HepG2 (cell line): ENCODE results near the gene MFAP3L. TPM values are rescaled to one million over a fixed set of nuclear protein-coding genes. Genes with fewer than 3 reads are reported as not detected.
A peak's percentile ranks its signal among the peaks of the same experiment; 100 is the strongest.

Experiments
- DMAP1 ChIP-seq: IDR thresholded peaks from 2 replicates; pipeline ENCODE4 v1.6.1; 2016
- GMEB2 ChIP-seq: IDR thresholded peaks from 2 replicates; pipeline ENCODE4 v1.6.1; 2016; ENCODE audit warnings: missing biosample characterization, missing genetic modification reagents, low read depth
- KDM1A ChIP-seq: IDR thresholded peaks from 2 replicates; pipeline ENCODE4 v1.6.1; 2016; ENCODE audit warnings: missing compliant biosample characterization
- PCBP1 ChIP-seq: fragments of 200-400 bp; formaldehyde crosslinking; IDR thresholded peaks from 2 replicates; pipeline ENCODE4 v1.6.1; 2017; ENCODE audit warnings: mild to moderate bottlenecking, low read depth, low read length, borderline replicate concordance
- SP140L ChIP-seq: sonication (generic); formaldehyde crosslinking; IDR thresholded peaks from 2 replicates; pipeline ENCODE4 v1.4.0; 2020; ENCODE audit warnings: missing genetic modification reagents, borderline replicate concordance
- SP2 ChIP-seq: sonication (generic); formaldehyde crosslinking; IDR thresholded peaks from 2 replicates; pipeline ENCODE4 v1.5.1; 2020; ENCODE audit warnings: mild to moderate bottlenecking, missing genetic modification reagents
- TBP ChIP-seq: sonication (generic); formaldehyde crosslinking; IDR thresholded peaks from 2 replicates; pipeline ENCODE4 v1.5.0; 2020; ENCODE audit warnings: missing genetic modification reagents
- TIGD3 ChIP-seq: sonication (generic); formaldehyde crosslinking; IDR thresholded peaks from 2 replicates; pipeline ENCODE4 v1.5.1; 2020; ENCODE audit warnings: mild to moderate bottlenecking, missing genetic modification reagents, borderline replicate concordance
- XBP1 ChIP-seq: sonication (generic); formaldehyde crosslinking; IDR thresholded peaks from 2 replicates; pipeline ENCODE4 v1.5.0; 2020; ENCODE audit warnings: missing genetic modification reagents
- ZFP62 ChIP-seq: sonication (generic); formaldehyde crosslinking; IDR thresholded peaks from 2 replicates; pipeline ENCODE4 v1.4.0; 2020; ENCODE audit warnings: missing genetic modification reagents
- ZNF143 ChIP-seq: sonication (generic); formaldehyde crosslinking; IDR thresholded peaks from 2 replicates; pipeline ENCODE4 v1.4.0; 2020; ENCODE audit warnings: missing genetic modification reagents
- ZNF180 ChIP-seq: sonication (generic); formaldehyde crosslinking; IDR thresholded peaks from 2 replicates; pipeline ENCODE4 v1.4.0; 2020; ENCODE audit warnings: low read depth, missing genetic modification reagents, borderline replicate concordance
- ZNF235 ChIP-seq: sonication (generic); formaldehyde crosslinking; IDR thresholded peaks from 2 replicates; pipeline ENCODE4 v1.8.1; 2023; ENCODE audit warnings: mild to moderate bottlenecking, missing genetic modification reagents, borderline replicate concordance
- ZNF407 ChIP-seq: sonication (generic); formaldehyde crosslinking; IDR thresholded peaks from one replicate; pipeline ENCODE4 v1.5.1; 2020; ENCODE audit warnings: mild to moderate bottlenecking, missing genetic modification reagents; ENCODE audit errors: not compliant biosample characterization
- ZNF468 ChIP-seq: sonication (generic); formaldehyde crosslinking; IDR thresholded peaks from 2 replicates; pipeline ENCODE4 v1.8.0; 2022; ENCODE audit warnings: mild to moderate bottlenecking, moderate library complexity, missing genetic modification reagents
- ZNF530 ChIP-seq: sonication (generic); formaldehyde crosslinking; IDR thresholded peaks from 2 replicates; pipeline ENCODE4 v1.5.0; 2020; ENCODE audit warnings: low read depth, mild to moderate bottlenecking, missing genetic modification reagents
- ZNF615 ChIP-seq: sonication (generic); formaldehyde crosslinking; IDR thresholded peaks from 2 replicates; pipeline ENCODE4 v1.5.0; 2020; ENCODE audit warnings: mild to moderate bottlenecking, missing genetic modification reagents, borderline replicate concordance
- ZNF780A ChIP-seq: sonication (generic); formaldehyde crosslinking; IDR thresholded peaks from 2 replicates; pipeline ENCODE4 v1.8.0; 2022; ENCODE audit warnings: mild to moderate bottlenecking, missing genetic modification reagents, moderate library complexity
- polyA plus RNA-seq, 8 experiments: library from polyadenylated mRNA; depleted of rRNA in 3 of 8; stranded (reverse) in 7 of 8; unstranded in 1 of 8; fragments of >200 nt; fragmentation: Illumina TruSeq in 4 of 8; extraction: Trizol in 4 of 8; gene quantifications; 2 replicates each; pipeline versions ENCODE4 v1.2.1 to v1.2.3, GENCODE V29; 2011 to 2016; ENCODE audit warnings: low read depth in 4 of 8, missing spikeins in 1 of 8, mixed read lengths in 1 of 8; ENCODE audit not compliant: insufficient read depth in 1 of 8
- total RNA-seq, 5 experiments: library from RNA; depleted of rRNA; stranded (reverse); fragments of >200 nt; fragmentation: Illumina TruSeq; extraction: Trizol; gene quantifications; 2 replicates each; pipeline ENCODE4 v1.2.3, GENCODE V29; 2016; ENCODE audit warnings: low read depth in 1 of 5

MFAP3L gene
- total and polyA plus RNA-seq, 2 of the 13 experiments (the other 11 are each of a cell fraction or from before 2014, with no cell fraction given), result 1.5 to 3.6 TPM

- no peak for TF ChIP-seq ZNF407 (CRISPR knock-in tag)
- TF ChIP-seq ZNF615 (CRISPR knock-in tag), result no peak
- TF ChIP-seq GMEB2, result no peak
- TF ChIP-seq SP140L (CRISPR knock-in tag), result no peak
- no peak for TF ChIP-seq ZNF235
- no peak for TF ChIP-seq ZFP62 (CRISPR knock-in tag)
- TF ChIP-seq DMAP1 (CRISPR knock-in tag), result 0 out of 2 replicates have a peak, but pooled peaks have one; percentile 0
- no peak for TF ChIP-seq ZNF530 (CRISPR knock-in tag)
- no peak for TF ChIP-seq ZNF143 (CRISPR knock-in tag)
- no peak for TF ChIP-seq ZNF468 (CRISPR knock-in tag)
- no peak for TF ChIP-seq TIGD3 (CRISPR knock-in tag)
- TF ChIP-seq XBP1 (CRISPR knock-in tag), result no peak
- no peak for TF ChIP-seq KDM1A (CRISPR knock-in tag)
- TF ChIP-seq ZNF180 (CRISPR knock-in tag), result no peak
- no peak for TF ChIP-seq SP2
- TF ChIP-seq TBP, result no peak
- TF ChIP-seq ZNF780A, result no peak
- TF ChIP-seq PCBP1, result no peak
These were observed at the start of gene MFAP3L (continued) for GRCh38 chr4:170026253-170027021.
